Caco-2 (cell line): ENCODE data around the gene HACD2. TPM values are rescaled to one million over a fixed set of nuclear protein-coding genes. Genes with fewer than 3 reads are reported as not detected.

Experiments used
- BruUV-seq: library from RNA; stranded (reverse); fragments of 400-500 nt; replicated peaks from 2 replicates; lab custom pipeline; 2021; lab: Mats Ljungman, UMichigan
- CTCF ChIA-PET: fragments of 300-600 bp; sonication (Branson Sonifier 250); formaldehyde crosslinking; loops from one replicate; lab custom pipeline; 2022; ENCODE audit warnings: antibody characterized with exemption; lab: Charles Lee
- POLR2A ChIA-PET: fragments of 300-600 bp; sonication (Branson Sonifier 250); formaldehyde crosslinking; loops from one replicate; lab custom pipeline; 2022; ENCODE audit warnings: antibody characterized with exemption; lab: Charles Lee
- DNase-seq, 2 experiments: peaks; one replicate each; pipeline versions ENCODE4 v3.0.0 to v3.0.0-alpha.2; 2020 to 2022
- H3K27me3 ChIP-seq: replicated peaks from 2 replicates; pipeline ENCODE4 v1.6.0; 2011; ENCODE audit warnings: low read length; ENCODE audit not compliant: control insufficient read depth, insufficient read depth
- H3K36me3 ChIP-seq: 2 replicates; pipeline ENCODE4 v1.5.1; 2011; ENCODE audit warnings: low read length; ENCODE audit not compliant: control insufficient read depth, insufficient read depth
- H3K4me1 ChIP-seq: fragments of 250-450 bp; sonication (Bioruptor Pico); 2 replicates; pipeline ENCODE4 v1.5.1; 2020; ENCODE audit warnings: mild to moderate bottlenecking
- H3K4me3 ChIP-seq: 2 replicates; pipeline ENCODE4 v1.5.1; 2011; ENCODE audit warnings: low read depth, mild to moderate bottlenecking, control low read depth, low read length
- H3K9me3 ChIP-seq: fragments of 250-450 bp; sonication (Bioruptor Pico); 2 replicates; pipeline ENCODE4 v1.5.1; 2020; ENCODE audit warnings: mild to moderate bottlenecking, moderate library complexity
- H3K27ac Mint-ChIP-seq: one replicate; pipeline ENCODE4 v1.8.0; 2022; ENCODE audit warnings: mixed read lengths; ENCODE audit not compliant: unreplicated experiment
- H3K27me3 Mint-ChIP-seq: one replicate; pipeline ENCODE4 v1.8.0; 2022; ENCODE audit warnings: mixed read lengths; ENCODE audit not compliant: insufficient read depth, unreplicated experiment
- H3K36me3 Mint-ChIP-seq: one replicate; pipeline ENCODE4 v1.8.0; 2022; ENCODE audit warnings: mild to moderate bottlenecking, mixed read lengths; ENCODE audit not compliant: insufficient read depth, unreplicated experiment
- H3K4me1 Mint-ChIP-seq: one replicate; pipeline ENCODE4 v1.8.0; 2022; ENCODE audit warnings: low read depth, mixed read lengths; ENCODE audit not compliant: unreplicated experiment
- H3K4me3 Mint-ChIP-seq: one replicate; pipeline ENCODE4 v1.8.0; 2022; ENCODE audit warnings: mild to moderate bottlenecking, moderate library complexity, mixed read lengths; ENCODE audit not compliant: unreplicated experiment
- H3K9me3 Mint-ChIP-seq: one replicate; pipeline ENCODE4 v1.8.0; 2022; ENCODE audit warnings: mixed read lengths; ENCODE audit not compliant: unreplicated experiment
- intact Hi-C: fragments of 100-400 bp; cut with micrococcal nuclease; formaldehyde crosslinking; loops from one replicate; pipeline ENCODE4 v1.10.0; 2022; ENCODE audit not compliant: unreplicated experiment
- total RNA-seq: library from RNA; stranded (reverse); gene quantifications from 2 replicates; pipeline ENCODE4 v1.2.3, GENCODE V29; 2022
- TF ChIP-seq, protein P1 (sequence below), 2 experiments: fragments of 200-600 bp in 1 of 2; IDR thresholded peaks; 1 replicate in 1 of 2; 2 replicates in 1 of 2; pipeline versions ENCODE4 v1.5.1 to v1.8.0; 2011 to 2022; ENCODE audit warnings: antibody characterized with exemption in 1 of 2, control low read depth in 1 of 2, inconsistent platforms in 1 of 2, low read depth in 1 of 2, low read length in 1 of 2, mild to moderate bottlenecking in 1 of 2, moderate library complexity in 1 of 2; ENCODE audit not compliant: insufficient read depth in 1 of 2, severe bottlenecking in 1 of 2, unreplicated experiment in 1 of 2

Gene HACD2
- total RNA-seq, 1 experiment from 2014 or later, result 92.5 TPM

GRCh38 chr3:123446610-123447109 is 138.2 kb downstream of the HACD2 start:
- no peak for DNase-seq
- peak overlapping the region; percentile 35 for H3K4me3 Mint-ChIP-seq
- peaks cover 6% of the 10 kb centered on the region for H3K27me3 Mint-ChIP-seq

GRCh38 chr3:123446210-123446609 is 138.6 kb downstream of the HACD2 start:
- H3K36me3 ChIP-seq, result no peaks in the 10 kb centered on the region
- H3K27me3 ChIP-seq, result no peaks in the 10 kb centered on the region; the same call in 1 of the 2 replicates
- H3K9me3 ChIP-seq, result no peaks in the 10 kb centered on the region
- no TSS peak for BruUV-seq
- POLR2A ChIA-PET, result no interaction called here
- peaks cover 21% of the 10 kb centered on the region for H3K4me1 ChIP-seq
- DNase-seq, result no peak
- no peak overlapping the region for H3K4me3 ChIP-seq
- H3K36me3 Mint-ChIP-seq, result no peaks in the 10 kb centered on the region
- intact Hi-C loops, result loop anchor here (5.0 kb wide), 1 partner anchor 39 kb away; no protein-coding TSS in a partner anchor
- H3K27ac Mint-ChIP-seq, result no peak overlapping the region
- no peak overlapping the region for H3K4me3 Mint-ChIP-seq
- CTCF ChIA-PET, result no interaction called here
- peaks cover 4% of the 10 kb centered on the region for H3K4me1 Mint-ChIP-seq
- H3K9me3 Mint-ChIP-seq, result no peaks in the 10 kb centered on the region
- TF ChIP-seq, protein P1, sequence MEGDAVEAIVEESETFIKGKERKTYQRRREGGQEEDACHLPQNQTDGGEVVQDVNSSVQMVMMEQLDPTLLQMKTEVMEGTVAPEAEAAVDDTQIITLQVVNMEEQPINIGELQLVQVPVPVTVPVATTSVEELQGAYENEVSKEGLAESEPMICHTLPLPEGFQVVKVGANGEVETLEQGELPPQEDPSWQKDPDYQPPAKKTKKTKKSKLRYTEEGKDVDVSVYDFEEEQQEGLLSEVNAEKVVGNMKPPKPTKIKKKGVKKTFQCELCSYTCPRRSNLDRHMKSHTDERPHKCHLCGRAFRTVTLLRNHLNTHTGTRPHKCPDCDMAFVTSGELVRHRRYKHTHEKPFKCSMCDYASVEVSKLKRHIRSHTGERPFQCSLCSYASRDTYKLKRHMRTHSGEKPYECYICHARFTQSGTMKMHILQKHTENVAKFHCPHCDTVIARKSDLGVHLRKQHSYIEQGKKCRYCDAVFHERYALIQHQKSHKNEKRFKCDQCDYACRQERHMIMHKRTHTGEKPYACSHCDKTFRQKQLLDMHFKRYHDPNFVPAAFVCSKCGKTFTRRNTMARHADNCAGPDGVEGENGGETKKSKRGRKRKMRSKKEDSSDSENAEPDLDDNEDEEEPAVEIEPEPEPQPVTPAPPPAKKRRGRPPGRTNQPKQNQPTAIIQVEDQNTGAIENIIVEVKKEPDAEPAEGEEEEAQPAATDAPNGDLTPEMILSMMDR (IDR thresholded peaks at IDR 0.05; ENCODE audit: insufficient read depth in 1 of 2, low read depth in 1 of 2, low read length in 1 of 2, severe bottlenecking in 1 of 2, unreplicated experiment in 1 of 2), result no peak
- H3K27me3 Mint-ChIP-seq, result peaks cover 6% of the 10 kb centered on the region

More at GRCh38 chr3:123446610-123447109, 138.2 kb downstream of the HACD2 start:
- POLR2A ChIA-PET, result no interaction called here
- no peaks in the 10 kb centered on the region for H3K36me3 ChIP-seq
- H3K9me3 Mint-ChIP-seq, result no peaks in the 10 kb centered on the region
- no peaks in the 10 kb centered on the region for H3K9me3 ChIP-seq
- TF ChIP-seq, protein P1 (IDR thresholded peaks at IDR 0.05; ENCODE audit: insufficient read depth in 1 of 2, low read depth in 1 of 2, low read length in 1 of 2, severe bottlenecking in 1 of 2, unreplicated experiment in 1 of 2), result no peak
- H3K4me1 ChIP-seq, result peaks cover 26% of the 10 kb centered on the region
- no peaks in the 10 kb centered on the region; the same call in 1 of the 2 replicates for H3K27me3 ChIP-seq
- no peaks in the 10 kb centered on the region for H3K36me3 Mint-ChIP-seq
- peaks cover 7% of the 10 kb centered on the region for H3K4me1 Mint-ChIP-seq
- intact Hi-C loops, result loop anchor here (5.0 kb wide), 1 partner anchor 39 kb away; no protein-coding TSS in a partner anchor
- H3K27ac Mint-ChIP-seq, result no peak overlapping the region
- CTCF ChIA-PET, result no interaction called here
- BruUV-seq, result no TSS peak
- H3K4me3 ChIP-seq, result no peak overlapping the region

GRCh38 chr3:123445702-123446101 is 139.2 kb downstream of the HACD2 start:
- Histone ChIP-seq H3K4me3 (no peak overlapping the region), H3K36me3 (no peaks in the 10 kb centered on the region), H3K4me1 (peaks cover 16% of the 10 kb centered on the region), H3K9me3 (no peaks in the 10 kb centered on the region), H3K27me3 (no peaks in the 10 kb centered on the region; the same call in 1 of the 2 replicates)
- TF ChIP-seq, protein P1 (IDR thresholded peaks at IDR 0.05; ENCODE audit: insufficient read depth in 1 of 2, low read depth in 1 of 2, low read length in 1 of 2, severe bottlenecking in 1 of 2, unreplicated experiment in 1 of 2), result no peak
- Mint-ChIP-seq H3K27ac (no peak overlapping the region), H3K4me3 (no peak overlapping the region), H3K9me3 (no peaks in the 10 kb centered on the region), H3K36me3 (no peaks in the 10 kb centered on the region), H3K4me1 (no peaks in the 10 kb centered on the region), H3K27me3 (peaks cover 6% of the 10 kb centered on the region)
- intact Hi-C loops, result loop anchor here (5.0 kb wide), 1 partner anchor 38 kb away; no protein-coding TSS in a partner anchor
- DNase-seq, result no peak
- CTCF ChIA-PET, result no interaction called here
- POLR2A ChIA-PET, result no interaction called here
- no TSS peak for BruUV-seq
